ACC112 (cell line): Measurements from ENCODE around the gene PLCH1.

Experiments used
- H2AFZ ChIP-seq: fragments of 200-600 bp; sonication (generic); one replicate; pipeline ENCODE4 v1.6.0; 2017; ENCODE audit warnings: antibody characterized with exemption, low read length; ENCODE audit not compliant: unreplicated experiment
- H3K27ac ChIP-seq: fragments of 200-600 bp; sonication (generic); 2 replicates; pipeline ENCODE4 v1.5.1; 2014; ENCODE audit warnings: low read depth, mild to moderate bottlenecking, antibody characterized with exemption, low read length, moderate library complexity
- H3K27me3 ChIP-seq: fragments of 200-600 bp; sonication (generic); 2 replicates; pipeline ENCODE4 v1.6.1; 2014; ENCODE audit warnings: mild to moderate bottlenecking, antibody characterized with exemption, low read length, moderate library complexity, mixed read lengths; ENCODE audit not compliant: insufficient read depth
- H3K36me3 ChIP-seq: fragments of 200-600 bp; sonication (generic); 2 replicates; pipeline ENCODE4 v1.6.1; 2016; ENCODE audit warnings: mild to moderate bottlenecking, antibody characterized with exemption, low read length, moderate library complexity, mixed read lengths; ENCODE audit not compliant: insufficient read depth
- H3K4me1 ChIP-seq: fragments of 200-600 bp; sonication (generic); one replicate; pipeline ENCODE4 v1.6.1; 2016; ENCODE audit warnings: low read length, mixed read lengths; ENCODE audit not compliant: insufficient read depth, unreplicated experiment, control insufficient read depth
- H3K4me3 ChIP-seq: fragments of 200-600 bp; sonication (generic); 2 replicates; pipeline ENCODE4 v1.5.1; 2014; ENCODE audit warnings: mild to moderate bottlenecking, low read depth, low read length
- H3K79me2 ChIP-seq: fragments of 200-600 bp; sonication (generic); one replicate; pipeline ENCODE4 v1.6.0; 2016; ENCODE audit warnings: low read length; ENCODE audit not compliant: control insufficient read depth, unreplicated experiment, insufficient read depth

The PLCH1 gene

DNA sequence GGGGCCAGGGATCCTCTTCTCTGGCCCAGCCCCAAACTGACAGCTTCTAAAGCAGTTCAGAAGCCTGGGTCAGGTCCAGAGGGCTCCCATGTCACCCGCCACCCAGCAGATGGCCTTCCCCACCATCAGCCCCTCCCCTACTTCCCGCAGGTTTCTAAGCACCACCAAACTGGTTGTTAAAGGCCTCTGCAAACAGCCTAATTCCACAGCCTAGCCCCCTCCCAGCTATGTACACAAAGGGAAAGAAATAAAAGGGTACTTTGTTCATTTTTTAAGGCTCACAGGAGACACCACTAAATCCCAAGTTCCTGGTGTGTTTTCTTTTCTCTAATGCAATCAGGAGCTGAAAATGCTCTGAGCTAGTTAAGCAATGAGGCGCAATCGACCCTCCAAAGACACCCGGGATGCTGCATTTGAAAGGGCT lies 30.6 kb downstream of the PLCH1 start:
- H3K27me3 ChIP-seq, result no peaks in the 10 kb centered on the region
- H3K4me1 ChIP-seq, result no peaks in the 10 kb centered on the region
- H3K27ac ChIP-seq, result no peak overlapping the region
- no peak overlapping the region for H3K4me3 ChIP-seq
- no peaks in the 10 kb centered on the region for H3K79me2 ChIP-seq
- no peak overlapping the region for H2AFZ ChIP-seq
- no peaks in the 10 kb centered on the region for H3K36me3 ChIP-seq

DNA sequence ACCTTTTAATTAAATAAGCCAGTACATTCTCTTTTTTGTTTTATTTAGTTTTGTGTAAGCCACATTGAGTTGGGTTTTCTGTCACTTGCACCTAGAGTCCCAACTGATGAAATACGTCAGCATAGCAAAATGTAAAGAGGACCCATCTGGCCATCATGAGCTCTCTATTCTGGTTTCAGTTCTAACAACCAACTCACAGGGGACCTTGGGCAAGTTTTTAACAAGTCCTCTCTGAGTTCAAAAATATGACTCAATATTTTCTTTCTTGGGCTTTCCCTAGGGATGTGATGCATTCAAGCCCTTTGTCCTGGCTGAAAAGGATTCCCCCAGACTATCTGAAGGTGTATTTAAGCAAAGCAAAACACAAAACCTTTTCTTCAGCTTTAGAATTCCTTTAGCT lies 32.9 kb downstream of the PLCH1 start:
- Histone ChIP-seq H3K27ac (no peak overlapping the region), H3K27me3 (no peaks in the 10 kb centered on the region), H3K79me2 (no peaks in the 10 kb centered on the region), H2AFZ (no peak overlapping the region), H3K4me1 (no peaks in the 10 kb centered on the region), H3K36me3 (no peaks in the 10 kb centered on the region), H3K4me3 (no peak overlapping the region)

DNA sequence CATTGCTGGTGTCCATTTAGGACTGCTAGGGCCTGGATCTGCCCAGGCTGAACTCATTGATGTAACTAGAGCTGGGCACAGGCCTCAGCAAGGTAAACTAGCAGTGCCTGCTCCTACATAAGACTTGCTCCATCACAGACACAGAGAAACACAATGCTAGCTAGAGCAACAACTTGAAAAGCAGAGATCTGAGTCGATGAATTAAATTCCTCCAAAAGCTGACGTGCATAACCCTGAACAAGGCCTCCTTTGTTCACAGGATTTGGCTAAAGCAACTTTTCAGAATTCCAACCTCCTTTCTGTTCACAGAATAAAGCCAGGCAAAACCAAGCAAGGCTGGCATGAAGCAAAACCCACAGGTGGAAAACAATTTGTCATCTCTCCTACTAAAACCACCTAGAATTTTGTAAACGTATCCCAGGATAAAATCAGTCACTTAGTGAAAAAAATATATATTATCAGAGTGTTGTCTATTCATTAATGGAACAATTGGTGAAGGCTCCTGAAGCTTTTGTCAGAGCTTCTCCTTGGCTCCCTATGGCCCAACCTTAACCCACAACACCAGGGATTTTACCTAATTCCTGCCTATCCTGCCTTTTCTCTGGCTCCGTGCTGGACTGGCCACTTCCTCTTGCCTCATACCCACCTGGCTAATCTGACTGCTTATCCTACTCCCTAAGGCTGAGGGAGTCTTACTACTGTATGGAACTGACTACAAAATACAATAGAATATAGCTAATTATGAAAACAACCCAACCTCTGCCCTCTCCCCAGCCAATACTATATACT lies 39.9 kb downstream of the PLCH1 start:
- no peaks in the 10 kb centered on the region for H3K4me1 ChIP-seq
- no peak overlapping the region for H2AFZ ChIP-seq
- no peaks in the 10 kb centered on the region for H3K27me3 ChIP-seq
- H3K79me2 ChIP-seq, result no peaks in the 10 kb centered on the region
- no peak overlapping the region for H3K4me3 ChIP-seq
- no peaks in the 10 kb centered on the region for H3K36me3 ChIP-seq
- no peak overlapping the region for H3K27ac ChIP-seq

DNA sequence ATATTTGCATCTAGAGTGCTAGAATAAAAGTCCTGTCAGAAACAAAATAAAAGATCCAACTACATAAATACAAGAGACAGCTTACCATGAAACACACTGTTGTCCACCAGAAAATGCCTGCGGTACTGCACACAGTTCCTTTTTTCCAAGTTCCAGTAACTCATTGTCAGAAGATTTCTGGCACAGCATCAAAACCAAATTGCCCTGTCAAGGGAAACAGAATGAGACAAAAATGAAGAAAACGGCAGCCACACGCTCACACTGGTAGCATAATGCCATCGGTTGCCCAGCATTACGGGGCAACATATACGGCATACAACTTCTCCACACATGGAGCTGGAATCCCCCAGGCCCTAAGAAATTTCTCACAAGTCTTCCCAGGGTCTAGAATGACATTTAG lies 40.8 kb downstream of the PLCH1 start:
- Histone ChIP-seq H2AFZ (no peak overlapping the region), H3K4me3 (no peak overlapping the region), H3K79me2 (no peaks in the 10 kb centered on the region), H3K27ac (no peak overlapping the region), H3K36me3 (no peaks in the 10 kb centered on the region), H3K27me3 (no peaks in the 10 kb centered on the region), H3K4me1 (no peaks in the 10 kb centered on the region)

DNA sequence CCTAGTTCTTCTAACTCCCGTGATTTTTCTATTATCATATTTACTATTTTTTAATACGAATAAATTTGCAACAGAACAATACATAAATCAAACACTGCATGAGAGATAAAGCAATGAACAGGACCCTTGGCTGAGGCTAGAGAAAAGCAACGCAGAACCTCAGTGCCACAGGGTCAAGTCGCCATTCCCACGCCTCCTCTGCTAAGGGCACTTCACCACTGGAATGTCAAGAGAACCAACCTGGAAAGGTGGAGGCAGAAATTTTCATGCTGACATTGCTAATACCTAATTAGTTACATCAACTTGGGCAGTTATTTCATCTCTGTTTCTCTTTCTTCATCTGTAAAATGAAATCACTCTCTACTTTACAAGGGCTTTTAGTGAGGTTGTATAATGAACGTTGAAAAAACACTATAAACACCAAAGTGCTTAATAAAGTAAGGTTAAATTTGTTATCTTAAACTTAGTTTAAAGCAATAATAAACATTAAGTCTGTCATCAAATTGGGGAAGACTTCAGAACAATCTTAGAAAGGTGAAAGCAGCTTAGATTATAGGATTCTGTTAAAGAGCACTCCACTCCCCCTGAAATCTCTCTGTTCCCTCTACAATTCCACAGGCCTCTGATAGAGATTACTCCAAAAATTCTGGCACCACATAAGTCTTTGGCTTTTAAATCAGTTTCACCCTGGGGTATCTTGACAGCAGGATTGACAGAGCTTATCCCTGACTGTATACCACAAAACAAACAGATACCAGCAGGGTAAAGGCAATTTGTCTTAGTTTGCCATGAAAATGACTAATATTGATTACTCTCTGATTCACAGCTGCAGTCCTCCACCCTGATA lies 41.9 kb downstream of the PLCH1 start:
- Histone ChIP-seq H3K4me3 (no peak overlapping the region), H3K27ac (no peak overlapping the region), H3K27me3 (no peaks in the 10 kb centered on the region), H3K36me3 (no peaks in the 10 kb centered on the region), H3K4me1 (no peaks in the 10 kb centered on the region), H2AFZ (peak overlapping the region; percentile 11), H3K79me2 (no peaks in the 10 kb centered on the region)

DNA sequence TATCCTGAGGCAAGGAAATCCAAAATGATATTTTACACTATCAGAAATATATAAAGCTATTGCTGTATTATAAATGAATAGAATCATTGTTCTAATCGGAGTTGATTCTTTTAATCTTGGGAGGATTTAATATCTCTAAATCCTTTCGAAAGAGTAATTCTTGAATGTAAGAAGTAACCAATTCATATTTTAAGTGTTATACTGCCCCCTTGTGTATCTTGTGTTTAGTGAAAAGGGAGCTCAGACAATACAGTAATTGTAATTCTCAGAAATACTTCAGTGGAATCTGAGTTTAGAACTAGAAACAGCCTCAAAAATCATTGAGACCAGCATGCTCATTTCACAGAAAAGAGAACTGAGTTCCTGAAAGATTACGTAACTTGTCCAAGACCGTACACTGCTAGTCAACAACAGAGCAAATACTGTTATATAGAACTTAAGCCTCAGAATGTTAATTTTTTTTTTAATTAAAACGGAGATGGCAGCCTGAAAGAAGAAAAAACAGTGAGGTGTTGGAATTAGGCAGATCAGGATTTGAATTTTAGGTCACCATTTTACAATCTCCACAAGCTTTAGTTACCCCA lies 42.9 kb downstream of the PLCH1 start:
- peak overlapping the region; percentile 57 for H2AFZ ChIP-seq
- no peak overlapping the region for H3K4me3 ChIP-seq
- no peak overlapping the region for H3K27ac ChIP-seq
- H3K27me3 ChIP-seq, result no peaks in the 10 kb centered on the region
- no peaks in the 10 kb centered on the region for H3K4me1 ChIP-seq
- H3K36me3 ChIP-seq, result no peaks in the 10 kb centered on the region
- H3K79me2 ChIP-seq, result no peaks in the 10 kb centered on the region

DNA sequence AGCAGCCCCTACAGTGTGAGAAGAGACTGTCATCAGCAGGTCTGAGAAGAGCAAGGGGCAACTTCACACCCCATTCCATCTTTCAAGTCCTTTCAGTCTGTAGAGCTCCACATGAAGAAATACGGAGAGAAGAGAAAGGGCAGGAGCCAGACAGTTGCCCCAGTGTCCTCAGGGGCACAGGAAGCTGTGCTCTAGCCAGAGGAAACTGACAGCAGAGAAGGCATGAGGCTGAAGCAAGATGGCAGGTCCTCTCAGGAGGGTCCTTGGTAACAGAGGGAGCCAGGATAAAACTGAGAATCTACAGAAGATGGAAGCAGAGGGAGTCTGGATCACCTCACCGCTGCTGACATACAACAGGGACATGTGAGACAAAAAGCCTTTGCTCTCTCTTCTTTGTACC lies 47.3 kb downstream of the PLCH1 start:
- Histone ChIP-seq H3K4me1 (no peaks in the 10 kb centered on the region), H3K27me3 (no peaks in the 10 kb centered on the region), H3K4me3 (no peak overlapping the region), H2AFZ (no peak overlapping the region), H3K36me3 (no peaks in the 10 kb centered on the region), H3K79me2 (no peaks in the 10 kb centered on the region), H3K27ac (no peak overlapping the region)

DNA sequence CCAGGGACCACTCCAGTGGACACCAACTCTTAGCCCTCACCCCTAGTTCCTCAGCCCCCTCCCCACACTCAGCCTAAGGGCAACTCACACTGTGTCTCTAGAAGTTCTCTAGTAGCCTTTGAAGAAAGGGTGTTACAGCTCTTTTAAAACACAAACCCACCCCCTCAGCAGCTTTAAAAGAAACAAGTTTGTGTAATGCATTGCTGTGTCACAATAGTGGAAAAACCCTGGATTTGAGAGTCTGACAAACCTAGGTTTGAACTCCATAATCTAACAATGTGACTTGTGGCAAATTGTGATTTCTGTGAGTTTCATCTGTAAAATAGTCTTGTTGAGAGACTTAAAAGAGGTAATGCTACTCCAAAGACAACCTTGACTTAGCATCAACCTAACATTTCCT lies 54.0 kb downstream of the PLCH1 start:
- H3K79me2 ChIP-seq, result no peaks in the 10 kb centered on the region
- no peaks in the 10 kb centered on the region for H3K36me3 ChIP-seq
- H3K4me3 ChIP-seq, result no peak overlapping the region
- no peak overlapping the region for H2AFZ ChIP-seq
- no peaks in the 10 kb centered on the region for H3K4me1 ChIP-seq
- no peaks in the 10 kb centered on the region for H3K27me3 ChIP-seq
- H3K27ac ChIP-seq, result no peak overlapping the region

DNA sequence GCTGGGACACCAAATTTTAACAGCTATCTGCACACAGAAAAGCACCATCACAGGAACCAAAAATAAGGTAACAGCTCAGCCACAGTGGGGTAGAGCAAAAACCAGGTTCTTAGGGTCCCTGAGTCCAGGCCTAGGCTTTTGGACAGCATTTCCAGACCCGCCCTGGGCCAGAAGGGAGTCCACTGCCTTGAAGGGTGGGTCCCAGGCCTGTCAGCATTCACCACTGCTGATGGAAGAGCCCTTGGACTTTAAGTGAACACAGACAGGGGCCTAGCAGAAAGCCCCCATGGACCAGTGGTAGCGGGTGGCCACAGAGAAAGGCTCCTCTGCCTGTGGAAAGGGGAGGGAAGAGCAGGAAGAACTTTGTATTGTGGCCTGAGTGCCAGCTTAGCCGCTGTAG lies 56.4 kb downstream of the PLCH1 start:
- H3K36me3 ChIP-seq, result no peaks in the 10 kb centered on the region
- H3K27ac ChIP-seq, result no peak overlapping the region
- no peaks in the 10 kb centered on the region for H3K4me1 ChIP-seq
- no peaks in the 10 kb centered on the region for H3K79me2 ChIP-seq
- no peak overlapping the region for H3K4me3 ChIP-seq
- no peaks in the 10 kb centered on the region for H3K27me3 ChIP-seq
- H2AFZ ChIP-seq, result no peak overlapping the region

DNA sequence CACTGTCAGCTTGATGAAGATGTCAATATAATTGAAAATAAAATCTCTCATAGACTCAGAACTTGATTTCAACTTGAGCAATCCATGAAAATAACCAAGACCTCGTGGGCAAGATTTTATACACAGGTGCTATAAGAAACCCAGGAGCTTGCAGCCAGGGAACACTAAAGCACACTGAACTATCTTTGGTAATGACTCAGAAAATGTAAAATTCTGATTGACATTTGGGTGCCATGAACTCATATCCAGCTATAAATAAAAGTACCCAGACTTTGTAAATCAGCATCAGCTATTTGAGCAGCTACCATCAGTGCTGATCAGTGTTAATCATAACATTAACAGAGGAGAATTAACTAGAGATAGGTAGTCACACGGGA lies 61.5 kb downstream of the PLCH1 start:
- H3K4me1 ChIP-seq, result no peaks in the 10 kb centered on the region
- no peak overlapping the region for H3K27ac ChIP-seq
- H3K4me3 ChIP-seq, result no peak overlapping the region
- H2AFZ ChIP-seq, result no peak overlapping the region
- H3K36me3 ChIP-seq, result no peaks in the 10 kb centered on the region
- H3K27me3 ChIP-seq, result no peaks in the 10 kb centered on the region
- no peaks in the 10 kb centered on the region for H3K79me2 ChIP-seq
